NOMO-1 treated with DMSO at 0.1 percent for 48 hours (cell line): ENCODE data around the gene SECISBP2L.
A peak's percentile ranks its signal among the peaks of the same experiment; 100 is the strongest.

Experiments used
- DNase-seq: peaks from one replicate; lab custom pipeline; 2025; ENCODE audit not compliant: unreplicated experiment; lab: John Stamatoyannopoulos, UW

Gene SECISBP2L

DNA sequence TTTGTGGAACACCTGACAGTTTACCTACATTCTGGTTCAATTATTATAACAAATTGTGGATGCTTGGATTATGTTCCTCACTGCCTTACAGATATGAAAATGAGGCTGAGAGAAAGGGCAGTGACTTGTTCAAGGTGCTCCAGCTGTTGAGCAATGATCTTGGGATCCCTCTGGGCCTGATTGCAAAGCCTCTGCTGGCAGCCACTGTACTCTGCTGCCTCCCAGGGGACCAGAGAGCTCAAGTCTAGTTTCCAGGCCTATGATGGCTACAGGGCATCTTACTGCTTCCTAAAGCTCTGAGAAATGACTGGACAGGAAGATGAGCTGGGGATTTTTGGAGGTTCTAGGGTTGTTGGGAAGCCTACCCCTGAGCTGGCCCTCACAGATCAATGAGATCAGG, 80.3 kb downstream of the SECISBP2L start:
- no peak for DNase-seq

DNA sequence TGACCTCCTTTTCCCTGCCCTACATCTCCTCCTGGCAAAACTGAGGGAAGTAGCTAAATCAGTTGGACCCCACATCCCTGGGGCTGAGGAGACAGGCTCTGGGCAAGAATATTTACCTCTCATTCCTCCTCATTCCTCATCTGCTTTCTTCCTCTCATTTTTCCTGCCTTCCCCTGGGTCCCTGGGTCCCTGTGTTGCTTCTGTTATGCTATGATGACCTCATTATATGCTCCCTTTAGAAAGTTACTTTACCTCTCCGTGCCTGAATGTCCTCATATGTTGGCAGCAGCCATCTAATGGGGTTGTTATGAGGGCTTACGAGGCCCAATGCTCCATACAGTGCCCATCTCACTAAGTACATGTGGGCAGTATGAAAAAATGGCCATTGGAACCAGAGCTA, 81.3 kb downstream of the SECISBP2L start:
- DNase-seq = no peak

DNA sequence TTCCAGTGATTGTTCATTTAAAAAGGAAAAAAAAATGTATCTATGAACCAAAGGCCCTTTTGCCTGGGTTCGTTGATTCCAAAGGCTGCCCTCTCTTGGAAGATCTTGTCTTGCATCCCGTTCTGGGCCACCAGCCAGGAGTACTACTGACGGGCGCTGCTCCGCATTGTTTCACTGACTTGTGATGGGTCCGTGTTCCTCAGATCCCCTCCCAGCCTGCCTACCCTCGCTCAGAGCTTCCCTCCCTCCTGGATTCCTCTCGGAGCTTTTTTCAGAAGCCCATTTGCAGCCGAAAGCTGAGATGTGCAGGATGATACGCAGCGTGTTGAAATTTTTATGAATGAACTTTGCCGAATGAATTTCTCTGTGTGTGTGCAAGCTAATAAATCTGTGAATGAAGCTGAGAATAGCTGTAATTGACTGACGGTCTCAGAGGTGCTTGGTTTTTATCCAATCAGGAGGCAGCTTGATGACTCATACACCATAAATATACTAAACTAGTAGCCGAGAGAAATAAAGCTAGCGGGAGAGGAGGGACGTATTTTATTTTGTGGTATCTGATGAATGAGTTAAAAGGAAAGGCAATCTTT, 82.6 kb downstream of the SECISBP2L start, which contains the start of gene SHC4:
Gene SHC4, minus strand, starts transcription at position 396 of the 590 bp plus-strand sequence. CDS start 904 bp downstream, outside the sequence.
- DNase-seq = peak; percentile 44

DNA sequence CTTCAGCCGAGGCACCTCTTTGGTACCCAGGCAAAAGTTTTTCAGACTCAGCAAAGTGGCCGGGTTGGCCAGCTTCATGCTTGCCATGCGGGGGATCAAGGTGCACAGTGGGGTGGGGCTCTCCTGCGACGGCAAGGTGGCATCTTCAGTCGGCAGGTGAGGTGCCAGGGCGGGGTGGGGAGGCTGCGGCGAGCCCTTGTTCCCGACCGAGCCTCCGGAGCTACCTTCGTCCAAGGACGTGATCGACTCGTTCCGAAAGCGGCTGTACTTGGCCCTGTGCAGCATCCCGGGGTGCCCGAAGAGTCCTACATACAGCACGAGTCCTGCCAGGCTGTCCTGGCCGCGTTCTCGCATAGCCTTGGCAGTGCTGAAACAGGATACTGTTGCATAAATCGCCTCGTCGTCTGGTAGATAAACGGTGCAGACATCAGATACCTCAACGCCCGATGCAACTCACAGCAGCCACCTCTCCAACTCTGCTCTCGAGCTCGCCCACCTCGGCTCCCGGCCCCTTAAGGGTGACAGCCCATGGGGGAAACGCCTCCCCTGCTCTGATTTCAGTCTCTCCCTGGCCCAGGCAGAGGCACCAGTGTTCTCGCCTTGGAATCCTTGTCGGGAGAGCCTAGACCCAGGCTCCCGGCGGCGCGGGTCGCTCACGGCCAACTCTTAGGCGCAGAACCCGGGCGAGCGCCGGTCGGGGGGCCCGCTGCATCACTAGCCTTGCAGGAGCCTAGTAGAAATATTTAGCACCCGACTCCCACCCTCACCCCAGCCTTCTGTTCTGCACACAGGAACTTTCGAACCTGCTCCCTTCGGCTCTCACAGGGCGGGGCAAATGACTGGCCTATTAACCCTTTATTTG, 83.4 kb downstream of the SECISBP2L start:
- DNase-seq = no peak

DNA sequence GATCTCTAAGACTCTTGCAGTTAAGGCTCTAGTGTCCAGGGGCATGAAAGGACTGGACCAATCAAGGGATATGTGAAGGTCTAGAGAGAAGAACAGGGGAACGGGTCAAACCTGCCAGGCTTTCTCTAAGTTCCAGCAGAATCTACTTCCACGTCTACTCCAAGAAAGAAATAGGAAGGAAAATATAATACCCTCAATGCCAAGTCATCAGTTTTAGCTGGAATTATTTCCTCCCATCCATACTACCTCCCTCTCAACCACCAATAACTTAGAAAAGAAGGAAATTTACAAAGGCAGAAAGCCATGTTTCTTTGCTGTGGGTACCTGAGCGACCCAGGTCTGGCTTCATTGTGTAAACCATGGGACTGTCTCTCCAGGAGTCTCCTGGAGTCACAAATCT, 90.3 kb downstream of the SECISBP2L start:
- no peak for DNase-seq

DNA sequence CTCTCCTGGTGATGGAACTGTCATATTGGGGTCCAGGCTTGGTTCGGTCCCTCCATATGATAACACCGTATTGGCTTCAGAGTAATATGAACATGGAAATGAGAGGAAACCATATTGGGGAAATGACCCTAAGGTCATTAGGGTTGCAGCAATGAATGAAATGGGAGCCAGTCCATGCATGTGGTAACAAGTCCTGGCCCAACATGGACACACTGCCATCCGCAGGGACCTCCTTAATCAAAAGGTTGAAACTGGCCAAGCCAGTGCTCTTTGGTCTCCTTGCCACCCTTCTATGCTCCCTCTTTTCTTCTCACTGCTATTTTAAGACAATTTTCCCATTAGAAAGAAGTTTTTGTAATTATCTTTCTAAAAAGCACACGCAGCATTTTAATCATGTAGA, 90.9 kb downstream of the SECISBP2L start:
- DNase-seq = no peak

DNA sequence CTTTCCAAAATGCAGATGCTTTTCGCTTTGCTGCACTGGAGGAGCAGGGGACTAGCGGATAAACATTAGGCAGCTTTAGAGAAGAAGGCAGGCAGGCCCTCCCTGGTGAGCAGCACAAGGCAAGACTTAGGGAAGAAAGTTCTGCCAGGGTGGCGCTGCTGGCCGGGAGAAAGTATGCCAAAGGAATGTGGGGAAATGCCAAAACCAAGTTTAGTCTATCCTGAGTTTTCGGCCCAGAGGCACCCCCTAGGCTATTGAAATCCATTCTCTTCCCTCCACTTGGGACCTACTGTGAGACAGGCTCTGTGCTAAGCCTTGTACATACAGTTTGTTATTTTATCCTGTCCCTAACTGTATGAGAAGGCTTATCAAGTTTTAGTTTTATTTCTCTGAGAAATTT, 91.7 kb downstream of the SECISBP2L start:
- no peak for DNase-seq

DNA sequence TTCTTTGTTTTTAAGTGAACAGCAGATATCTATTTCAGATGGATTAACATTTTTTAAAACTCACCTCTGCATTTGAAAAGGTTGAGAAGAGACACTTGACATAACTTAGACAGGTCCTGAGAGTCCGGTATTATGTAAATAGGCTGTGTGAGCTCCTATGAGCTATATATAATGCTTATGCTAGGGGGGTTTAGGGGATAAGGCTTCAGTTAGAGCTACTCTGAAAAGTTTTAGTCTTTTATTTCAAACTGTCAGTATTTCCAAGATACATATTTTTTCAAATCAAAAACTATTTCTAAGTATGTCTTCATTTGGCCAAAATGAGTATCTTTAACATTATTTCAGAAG, 99.4 kb downstream of the SECISBP2L start:
- DNase-seq = no peak

DNA sequence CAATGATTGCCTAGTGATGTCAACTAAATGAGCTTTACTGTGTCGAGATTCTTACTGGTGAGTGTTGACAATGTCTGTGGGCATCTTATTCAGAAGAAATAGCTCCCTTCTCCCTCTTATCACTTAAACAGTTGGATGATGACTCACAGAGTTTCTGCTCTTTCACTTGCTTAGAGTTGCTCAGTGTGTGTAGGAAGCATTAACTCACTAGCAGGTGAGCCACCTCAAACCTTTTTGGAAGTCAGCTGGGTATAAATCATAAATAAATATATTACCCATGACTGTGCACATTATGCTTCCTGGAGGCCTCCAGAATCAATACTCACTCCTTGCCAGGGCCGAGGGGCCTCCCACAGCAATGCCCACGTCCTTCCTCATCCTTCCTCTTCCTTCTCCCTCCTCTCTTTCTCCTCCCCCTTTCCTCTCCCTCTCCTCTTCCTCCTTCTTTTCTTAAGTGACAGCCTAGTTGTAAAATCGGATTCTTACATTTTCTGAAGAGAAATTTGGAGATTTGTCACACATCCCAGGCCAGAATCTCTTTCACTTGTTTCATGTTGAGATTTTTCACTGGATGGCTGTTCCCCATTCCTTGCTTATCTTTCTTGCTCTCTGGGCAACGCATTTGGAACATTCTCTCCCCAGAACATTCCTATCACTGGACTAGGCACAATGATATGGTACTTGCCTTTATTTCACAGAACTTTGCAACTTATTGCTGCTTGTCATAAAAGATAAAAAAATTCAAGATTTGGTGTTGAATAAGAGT, 100.0 kb downstream of the SECISBP2L start:
- peak; percentile 31 for DNase-seq

DNA sequence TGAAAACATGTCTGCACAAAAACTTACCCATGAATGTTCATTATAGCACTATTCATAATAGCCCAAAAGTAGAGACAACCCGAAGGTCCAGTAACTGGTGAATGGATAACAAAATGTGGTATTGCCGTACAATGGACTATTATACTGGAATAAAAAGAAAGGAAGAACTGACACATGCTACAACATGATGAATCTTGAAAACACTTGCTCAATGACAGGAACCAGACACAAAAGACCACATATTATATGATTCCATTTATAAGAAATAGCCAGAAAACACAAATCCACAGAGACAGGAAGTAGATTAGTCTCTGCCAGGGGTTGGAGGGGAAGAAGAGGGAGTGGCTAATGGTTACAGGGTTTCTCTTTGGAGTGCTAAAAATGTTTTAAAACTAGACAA, 100.9 kb downstream of the SECISBP2L start:
- no peak for DNase-seq

DNA sequence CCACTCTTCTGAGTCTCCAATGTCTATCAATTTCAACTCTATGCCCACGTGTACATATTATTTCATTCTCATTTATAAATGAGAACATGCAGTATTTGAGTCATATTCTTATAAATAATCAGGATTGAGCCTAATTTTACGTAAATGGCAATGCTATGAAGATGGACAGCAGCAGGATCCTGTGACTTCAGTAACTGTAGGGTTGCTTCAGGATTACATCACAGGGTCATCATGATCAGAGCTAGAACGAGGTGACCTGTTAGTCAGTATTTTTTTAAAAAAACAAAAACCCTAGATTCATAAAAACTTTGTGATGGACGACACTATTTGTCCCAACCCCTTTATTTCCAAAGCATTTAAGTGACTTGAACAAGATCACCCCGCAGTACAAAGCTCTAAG, 104.3 kb downstream of the SECISBP2L start:
- no peak for DNase-seq

DNA sequence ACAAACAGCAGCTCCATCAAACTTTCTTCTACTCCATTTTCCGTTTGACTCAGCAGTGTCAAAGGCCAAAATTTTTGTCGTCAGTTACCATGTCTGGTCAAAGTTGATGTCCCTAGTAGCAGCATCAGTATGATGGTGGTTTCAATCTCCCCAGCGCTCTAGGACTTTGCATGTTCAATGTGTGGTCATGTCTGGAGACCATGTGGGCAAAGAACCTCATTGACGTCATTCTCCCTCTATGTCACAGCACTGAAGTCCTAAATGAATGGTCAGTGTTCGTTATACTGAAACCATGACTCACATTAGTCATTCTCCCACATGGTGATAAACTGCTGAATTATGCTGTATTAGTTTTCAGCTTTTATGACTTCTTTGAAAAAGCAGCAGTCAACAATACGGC, 105.7 kb downstream of the SECISBP2L start:
- DNase-seq = no peak

DNA sequence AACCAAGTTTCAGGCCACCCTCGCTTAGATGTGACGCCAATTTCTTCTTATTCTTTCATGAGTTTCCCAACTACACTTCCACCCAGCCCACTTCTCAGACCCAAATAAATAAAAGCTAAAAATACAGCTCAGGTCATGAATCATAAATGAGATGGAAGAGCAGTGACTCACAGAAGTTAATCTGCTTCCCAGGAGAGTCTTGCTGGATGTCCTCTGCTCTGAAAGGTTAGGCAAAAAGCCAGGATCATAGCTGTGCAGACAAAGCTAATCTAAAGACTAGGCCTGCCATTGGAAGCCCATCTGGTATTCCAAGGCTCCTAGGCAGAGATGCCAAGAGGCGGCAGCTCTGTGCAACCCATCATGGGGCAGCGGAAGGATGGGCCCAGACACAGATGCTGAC, 106.6 kb downstream of the SECISBP2L start:
- DNase-seq = no peak
